ENCODE measurements around the gene RBM47.
"Not testable (repeated sequence)": the region's sequence is repeated elsewhere in the genome, so short reads cannot be mapped to it uniquely, and the experiment has no call there.

The RBM47 gene

GRCh38 chr4:40648742-40649281 lies 19.1 kb upstream of the RBM47 start:
- DNase-seq (ENCODE audit: low read depth in 1 of 2, low spot score in 1 of 2): no peak

GRCh38 chr4:40648131-40648530 lies 18.5 kb upstream of the RBM47 start:
- in situ Hi-C loops (cut with HindIII; ENCODE audit: low pct_unique_long_range_greater_than_20kb, low sequenced_read_pairs): no loop called here
- no peak for DNase-seq (ENCODE audit: low read depth in 1 of 2, low spot score in 1 of 2)
- no peak for TF ChIP-seq JUND (IDR thresholded peaks at IDR 0.05; ENCODE audit: low read depth)

More at GRCh38 chr4:40648742-40649281, 19.1 kb upstream of the RBM47 start:
- in situ Hi-C loops (cut with HindIII; ENCODE audit: low pct_unique_long_range_greater_than_20kb, low sequenced_read_pairs): no loop called here
- TF ChIP-seq JUND (IDR thresholded peaks at IDR 0.05; ENCODE audit: low read depth): no peak

GRCh38 chr4:40645586-40645985 lies 15.9 kb upstream of the RBM47 start:
- in situ Hi-C loops (cut with HindIII; ENCODE audit: low pct_unique_long_range_greater_than_20kb, low sequenced_read_pairs): no loop called here
- TF ChIP-seq JUND (IDR thresholded peaks at IDR 0.05; ENCODE audit: low read depth): no peak
- no peak for DNase-seq (ENCODE audit: low read depth in 1 of 2, low spot score in 1 of 2)

- TF ChIP-seq JUND (IDR thresholded peaks at IDR 0.05; ENCODE audit: low read depth): no peak
- in situ Hi-C loops (cut with HindIII; ENCODE audit: low pct_unique_long_range_greater_than_20kb, low sequenced_read_pairs): no loop called here
- peak in 1 of 2 experiments; percentile 28 for DNase-seq (ENCODE audit: low read depth in 1 of 2, low spot score in 1 of 2)
Observed at GRCh38 chr4:40632080-40632479, 2.4 kb upstream of the RBM47 start.

GRCh38 chr4:40630335-40631021 lies 814 bp upstream of the RBM47 start:
- in situ Hi-C loops (cut with HindIII; ENCODE audit: low pct_unique_long_range_greater_than_20kb, low sequenced_read_pairs): no loop called here
- no peak for TF ChIP-seq JUND (IDR thresholded peaks at IDR 0.05; ENCODE audit: low read depth)

GRCh38 chr4:40628888-40629287 lies 776 bp downstream of the RBM47 start:
- TF ChIP-seq JUND (IDR thresholded peaks at IDR 0.05; ENCODE audit: low read depth): no peak
- DNase-seq (ENCODE audit: low read depth in 1 of 2, low spot score in 1 of 2): no peak
- in situ Hi-C loops (cut with HindIII; ENCODE audit: low pct_unique_long_range_greater_than_20kb, low sequenced_read_pairs): no loop called here

More at GRCh38 chr4:40630335-40631021, 814 bp upstream of the RBM47 start:
- DNase-seq (ENCODE audit: low read depth in 1 of 2, low spot score in 1 of 2): peak in 1 of 2 experiments; percentile 92

GRCh38 chr4:40628407-40628806 lies 1.3 kb downstream of the RBM47 start:
- in situ Hi-C loops (cut with HindIII; ENCODE audit: low pct_unique_long_range_greater_than_20kb, low sequenced_read_pairs); DNase-seq (ENCODE audit: low read depth in 1 of 2, low spot score in 1 of 2): not testable (repeated sequence)

- in situ Hi-C loops (cut with HindIII; ENCODE audit: low pct_unique_long_range_greater_than_20kb, low sequenced_read_pairs): no loop called here
- DNase-seq (ENCODE audit: low read depth in 1 of 2, low spot score in 1 of 2): no peak
- no peak for TF ChIP-seq JUND (IDR thresholded peaks at IDR 0.05; ENCODE audit: low read depth)
Observed at GRCh38 chr4:40627540-40627939, 2.1 kb downstream of the RBM47 start.

- in situ Hi-C loops (cut with HindIII; ENCODE audit: low pct_unique_long_range_greater_than_20kb, low sequenced_read_pairs): no loop called here
- TF ChIP-seq JUND (IDR thresholded peaks at IDR 0.05; ENCODE audit: low read depth): no peak
- peak in 1 of 2 experiments; percentile 65 for DNase-seq (ENCODE audit: low read depth in 1 of 2, low spot score in 1 of 2)
Observed at GRCh38 chr4:40626183-40626990, 3.3 kb downstream of the RBM47 start.

- no peak for TF ChIP-seq JUND (IDR thresholded peaks at IDR 0.05; ENCODE audit: low read depth)
- DNase-seq (ENCODE audit: low read depth in 1 of 2, low spot score in 1 of 2): no peak
- in situ Hi-C loops (cut with HindIII; ENCODE audit: low pct_unique_long_range_greater_than_20kb, low sequenced_read_pairs): no loop called here
Observed at GRCh38 chr4:40623707-40624106, 6.0 kb downstream of the RBM47 start.

- in situ Hi-C loops (cut with HindIII; ENCODE audit: low pct_unique_long_range_greater_than_20kb, low sequenced_read_pairs): no loop called here
- peak in 1 of 2 experiments; percentile 67 for DNase-seq (ENCODE audit: low read depth in 1 of 2, low spot score in 1 of 2)
- no peak for TF ChIP-seq JUND (IDR thresholded peaks at IDR 0.05; ENCODE audit: low read depth)
Observed at GRCh38 chr4:40622913-40623312, 6.8 kb downstream of the RBM47 start.

GRCh38 chr4:40621592-40622512 lies 7.8 kb downstream of the RBM47 start:
- peak in 1 of 2 experiments; percentile 67 for DNase-seq (ENCODE audit: low read depth in 1 of 2, low spot score in 1 of 2)
- in situ Hi-C loops (cut with HindIII; ENCODE audit: low pct_unique_long_range_greater_than_20kb, low sequenced_read_pairs): no loop called here
- no peak for TF ChIP-seq JUND (IDR thresholded peaks at IDR 0.05; ENCODE audit: low read depth)
